Lower leg skin (tissue), 4 donors: ENCODE results near the gene PPP1R1B. TPM values are rescaled to one million over a fixed set of nuclear protein-coding genes. Genes with fewer than 3 reads are reported as not detected.

Source experiments
- DNase-seq, 2 donors: peaks; one replicate each; pipeline ENCODE4 v3.0.0-alpha.2; 2019; ENCODE audit warnings: low spot score in 2 of 2
- H3K4me3 ChIP-seq: fragments of 200-600 bp; sonication (generic); 2 replicates; pipeline ENCODE4 v1.5.1; 2017; ENCODE audit warnings: mild to moderate bottlenecking, low read depth; ENCODE audit not compliant: poor library complexity, severe bottlenecking
- CTCF ChIP-seq, 3 donors: fragments of 450-650 bp; IDR thresholded peaks; one replicate each; pipeline ENCODE4 v1.5.1; 2016; ENCODE audit warnings: antibody characterized with exemption in 3 of 3, mild to moderate bottlenecking in 3 of 3, moderate library complexity in 2 of 3
- POLR2A ChIP-seq, 2 donors: fragments of 450-650 bp; IDR thresholded peaks; one replicate each; pipeline ENCODE4 v1.6.1; 2016 to 2017; ENCODE audit warnings: antibody characterized with exemption in 2 of 2, mild to moderate bottlenecking in 1 of 2, moderate library complexity in 1 of 2
- WGBS, 2 donors: methylation state at CpG; one replicate each; pipeline ENCODE4 v1.1.5; 2018; 5-methylcytosine and 5-hydroxymethylcytosine counted together
- intact Hi-C: fragments of 100-400 bp; cut with DNase I; formaldehyde crosslinking; loops from one replicate; pipeline ENCODE4 v1.15.0; 2023; ENCODE audit warnings: low total_unique reads
- total RNA-seq, 4 donors: library from RNA; depleted of rRNA; stranded (reverse); fragments of >200 nt; gene quantifications; one replicate each; pipeline ENCODE4 v1.1.0, GENCODE V29; 2016

Gene PPP1R1B
- total RNA-seq, 4 donors from 2014 or later = 18.5 to 102 (median 51.8) TPM

GRCh38 chr17:39618246-39618913 lies 8.4 kb upstream of the PPP1R1B start:
- DNase-seq = peak in 1 of 2 donors; percentile 84
- 1 to 3% methylated on average over 29 to 33 of the region's 33 CpGs for WGBS, 2 donors
- TF ChIP-seq CTCF (IDR thresholded peaks at IDR 0.05) = no peak
- TF ChIP-seq POLR2A (IDR thresholded peaks at IDR 0.05) = no peak
- intact Hi-C loops = no loop called here
- peak overlapping the region; percentile 32 for H3K4me3 ChIP-seq

DNA sequence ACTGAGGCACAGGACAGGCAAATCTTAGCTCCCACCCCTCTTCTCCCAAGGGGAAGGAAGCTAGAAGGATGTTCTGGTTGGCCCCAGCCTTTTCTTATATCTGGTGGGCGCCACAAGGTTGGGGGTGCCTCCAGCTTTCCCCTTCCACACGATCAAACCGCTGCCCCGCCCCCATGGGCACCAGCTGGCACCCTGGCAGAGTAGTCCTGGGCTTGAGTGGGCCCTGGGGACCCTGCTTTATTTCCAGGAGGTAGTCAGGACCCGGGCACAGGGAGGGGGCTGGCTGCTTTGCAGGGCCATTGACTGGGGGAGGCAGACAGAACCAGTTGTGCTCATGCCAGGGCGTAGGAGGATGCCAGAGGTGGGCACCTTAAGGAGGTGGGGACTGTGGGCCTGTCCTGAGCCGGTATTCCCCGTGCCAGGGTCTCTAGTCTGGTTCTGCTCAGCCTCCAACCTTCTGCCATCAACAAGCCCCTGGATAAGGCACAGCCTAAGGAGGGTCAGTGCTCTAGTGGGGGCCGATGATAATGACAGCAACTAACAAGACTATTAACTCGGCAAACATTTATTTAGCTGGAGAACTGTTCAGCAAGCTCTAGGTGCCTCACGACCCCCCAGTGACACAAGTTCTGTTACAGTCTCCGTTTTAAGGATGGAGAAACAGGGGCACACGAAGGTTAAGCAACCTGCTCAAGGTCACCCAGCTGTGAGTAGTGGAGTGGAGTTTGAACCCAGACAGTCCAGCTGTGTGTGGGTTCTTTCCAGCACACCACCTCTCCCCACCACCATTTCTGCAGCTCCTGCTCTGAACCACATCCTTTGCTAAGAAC lies 7.6 kb upstream of the PPP1R1B start:
- intact Hi-C loops = no loop called here
- H3K4me3 ChIP-seq = no peak overlapping the region
- TF ChIP-seq CTCF (IDR thresholded peaks at IDR 0.05) (no peak), POLR2A (IDR thresholded peaks at IDR 0.05) (no peak)
- 61 to 77% methylated on average over 13 of the region's 13 CpGs for WGBS, 2 donors
- peak in 1 of 2 donors; percentile 80 for DNase-seq

DNA sequence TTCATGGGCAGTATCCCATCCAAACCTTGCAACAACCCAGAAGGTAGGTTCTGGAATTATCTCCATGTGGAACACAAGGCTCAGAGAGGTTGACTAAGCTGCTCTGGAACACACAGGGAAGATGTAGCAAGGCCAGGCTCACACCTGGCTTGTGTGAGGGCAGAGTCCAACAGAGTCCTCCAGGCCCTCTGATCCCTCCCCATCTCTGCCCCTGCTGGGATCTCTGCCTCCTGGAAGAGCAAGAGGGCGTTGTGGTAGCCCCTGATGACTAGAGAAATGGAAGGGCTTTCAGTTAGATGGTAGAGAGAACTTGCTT lies 7.0 kb upstream of the PPP1R1B start:
- WGBS, 2 donors = 67 to 85% methylated on average over 1 of the region's 1 CpG
- no peak for TF ChIP-seq POLR2A (IDR thresholded peaks at IDR 0.05)
- no peak for TF ChIP-seq CTCF (IDR thresholded peaks at IDR 0.05)
- DNase-seq = no peak
- intact Hi-C loops = loop anchor here (5.0 kb wide), 1 partner anchor 133 kb away; no protein-coding TSS in a partner anchor
- no peak overlapping the region for H3K4me3 ChIP-seq

GRCh38 chr17:39621523-39622379 lies 5.0 kb upstream of the PPP1R1B start:
- no peak overlapping the region for H3K4me3 ChIP-seq
- 10 to 12% methylated on average over 22 to 26 of the region's 26 CpGs for WGBS, 2 donors
- peak; percentile 87 to 99 for DNase-seq
- intact Hi-C loops = loop anchor here (5.0 kb wide), 1 partner anchor 131 kb away; no protein-coding TSS in a partner anchor
- TF ChIP-seq POLR2A (IDR thresholded peaks at IDR 0.05) (no peak), CTCF (IDR thresholded peaks at IDR 0.05) (peak in 1 of 3 donors; percentile 97)

DNA sequence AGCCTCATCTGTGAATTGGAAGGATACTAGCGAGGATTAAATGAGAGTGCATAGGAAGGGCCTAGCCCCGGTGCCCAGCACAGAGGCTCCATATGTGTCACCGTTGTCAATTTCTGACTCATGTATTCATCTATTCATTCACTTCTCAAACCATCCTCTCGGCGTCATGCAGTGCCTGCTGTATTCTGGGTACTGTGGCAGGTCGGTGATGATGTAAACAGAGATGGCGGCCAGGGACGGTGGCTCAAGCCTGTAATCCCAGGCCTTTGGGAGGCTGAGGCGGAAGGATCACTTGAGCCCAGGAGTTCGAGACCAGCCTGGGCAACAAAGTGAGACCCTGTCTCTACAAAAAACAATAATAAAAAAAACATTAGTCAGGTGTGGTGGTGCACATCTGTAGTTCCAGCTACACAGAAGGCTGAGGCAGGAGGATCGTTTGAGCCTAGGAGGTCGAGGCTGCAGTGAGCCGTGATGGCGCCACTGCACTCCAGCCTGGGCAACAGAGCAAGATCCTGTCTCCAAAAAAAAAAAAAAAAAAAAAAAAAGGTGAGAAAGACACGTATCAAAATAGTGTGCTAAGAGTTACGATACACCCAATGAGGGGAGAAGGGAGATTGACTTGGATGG lies 4.3 kb upstream of the PPP1R1B start:
- intact Hi-C loops = loop anchor here (5.0 kb wide), 1 partner anchor 130 kb away; no protein-coding TSS in a partner anchor
- WGBS, 2 donors = 52% methylated on average over 16 of the region's 16 CpGs
- TF ChIP-seq POLR2A (IDR thresholded peaks at IDR 0.05) (no peak), CTCF (IDR thresholded peaks at IDR 0.05) (no peak)
- no peak overlapping the region for H3K4me3 ChIP-seq
- DNase-seq = no peak
